ENCODE measurements around the gene CDK14. TPM values are rescaled to one million over a fixed set of nuclear protein-coding genes. Genes with fewer than 3 reads are reported as not detected.

CDK14 gene
- total RNA-seq, 1 donor = 41.0 TPM

GRCh38 chr7:90642978-90643377, 46.9 kb downstream of the CDK14 start:
- no peak for DNase-seq (ENCODE audit: low read depth)
- no peak overlapping the region for H3K4me3 ChIP-seq (ENCODE audit: low read depth, low read length)
- no peak for TF ChIP-seq CTCF (IDR thresholded peaks at IDR 0.05; ENCODE audit: insufficient read depth, low read depth, low read length)

DNA sequence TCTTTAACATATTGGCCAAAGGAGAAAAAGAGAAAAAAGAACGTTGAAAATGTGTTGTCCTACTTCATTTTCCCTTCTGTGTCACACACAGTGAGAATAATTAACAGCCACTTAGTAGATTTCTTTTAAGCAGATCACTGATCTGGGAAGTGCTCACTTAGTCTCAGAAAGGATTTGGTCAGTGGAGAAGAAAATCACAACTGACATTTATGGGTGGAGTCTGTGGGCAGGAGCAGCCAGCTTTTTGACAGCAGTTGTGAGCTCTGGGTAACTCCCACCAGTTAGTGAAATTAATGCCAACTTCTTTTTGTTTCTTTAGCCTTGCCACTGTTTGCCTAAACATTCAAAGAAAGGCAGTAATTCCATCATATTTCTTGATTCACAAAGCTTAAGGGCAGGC, 49.7 kb downstream of the CDK14 start:
- DNase-seq (ENCODE audit: low read depth) = no peak
- no peak for TF ChIP-seq CTCF (IDR thresholded peaks at IDR 0.05; ENCODE audit: insufficient read depth, low read depth, low read length)
- H3K4me3 ChIP-seq (ENCODE audit: low read depth, low read length) = no peak overlapping the region

DNA sequence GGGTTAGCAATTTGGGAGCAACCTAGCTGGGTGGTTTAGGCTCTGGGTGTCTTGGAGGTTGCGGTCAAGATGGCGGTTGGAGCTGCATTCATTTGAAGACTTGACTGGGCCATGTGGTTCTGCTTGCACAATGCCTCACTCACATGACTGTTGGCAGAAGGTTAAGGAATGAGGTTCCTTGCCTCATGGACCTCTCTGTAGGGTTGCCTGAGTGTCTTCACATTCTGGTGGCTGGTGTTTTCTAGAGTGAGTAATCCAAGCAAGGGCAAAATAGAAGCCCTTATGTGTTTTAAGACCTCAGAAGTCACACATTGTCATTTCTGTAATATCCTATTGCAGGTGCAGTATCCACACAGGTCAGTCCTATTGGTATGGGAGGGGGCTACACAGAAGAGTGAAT, 52.0 kb downstream of the CDK14 start:
- no peak for TF ChIP-seq CTCF (IDR thresholded peaks at IDR 0.05; ENCODE audit: insufficient read depth, low read depth, low read length)
- no peak overlapping the region for H3K4me3 ChIP-seq (ENCODE audit: low read depth, low read length)
- no peak for DNase-seq (ENCODE audit: low read depth)

- TF ChIP-seq CTCF (IDR thresholded peaks at IDR 0.05; ENCODE audit: insufficient read depth, low read depth, low read length) = no peak
- no peak overlapping the region for H3K4me3 ChIP-seq (ENCODE audit: low read depth, low read length)
- DNase-seq (ENCODE audit: low read depth) = no peak
Measured at GRCh38 chr7:90648834-90649233, 52.7 kb downstream of the CDK14 start.

GRCh38 chr7:90654718-90655427, 58.8 kb downstream of the CDK14 start:
- H3K4me3 ChIP-seq (ENCODE audit: low read depth, low read length) = no peak overlapping the region
- no peak for TF ChIP-seq CTCF (IDR thresholded peaks at IDR 0.05; ENCODE audit: insufficient read depth, low read depth, low read length)
- no peak for DNase-seq (ENCODE audit: low read depth)

- H3K4me3 ChIP-seq (ENCODE audit: low read depth, low read length) = no peak overlapping the region
- DNase-seq (ENCODE audit: low read depth) = peak; percentile 59
- no peak for TF ChIP-seq CTCF (IDR thresholded peaks at IDR 0.05; ENCODE audit: insufficient read depth, low read depth, low read length)
Measured at GRCh38 chr7:90655566-90655965, 59.4 kb downstream of the CDK14 start.

- no peak overlapping the region for H3K4me3 ChIP-seq (ENCODE audit: low read depth, low read length)
- no peak for TF ChIP-seq CTCF (IDR thresholded peaks at IDR 0.05; ENCODE audit: insufficient read depth, low read depth, low read length)
- no peak for DNase-seq (ENCODE audit: low read depth)
Measured at GRCh38 chr7:90657481-90657880, 61.4 kb downstream of the CDK14 start.
